HG02852 (cell line): ENCODE measurements around the gene FRMD4B.

Experiments used
- ATAC-seq: cut with Tn5 transposase; IDR thresholded peaks from one replicate; pipeline ENCODE4 v1.9.1; 2021; ENCODE audit warnings: mild to moderate bottlenecking, moderate library complexity; ENCODE audit not compliant: unreplicated experiment

FRMD4B gene

GRCh38 chr3:69406163-69406562 lies 20.3 kb upstream of the FRMD4B start:
- no peak for ATAC-seq

- no peak for ATAC-seq
Measured at GRCh38 chr3:69405067-69405466, 19.2 kb upstream of the FRMD4B start.

- ATAC-seq, result no peak
Measured at GRCh38 chr3:69403454-69403853, 17.6 kb upstream of the FRMD4B start.

DNA sequence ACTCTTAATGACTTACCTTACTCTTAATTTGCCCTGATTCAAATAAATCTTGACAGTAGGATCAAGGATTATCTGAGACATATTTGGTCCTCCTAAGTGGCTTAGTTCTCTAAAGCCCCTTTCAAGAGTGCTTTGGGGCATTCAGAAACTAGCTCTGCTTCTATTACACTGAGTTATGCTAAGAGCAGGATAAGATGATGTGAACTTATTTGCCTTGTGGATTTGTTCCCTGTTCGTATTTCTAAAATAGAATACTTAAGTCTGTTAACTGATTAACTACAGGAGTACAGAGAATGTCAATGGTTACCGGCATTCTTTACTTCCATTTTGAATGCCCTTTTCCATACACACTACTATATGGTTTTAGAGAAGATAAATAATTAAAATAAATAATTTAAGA lies 14.8 kb upstream of the FRMD4B start:
- ATAC-seq, result no peak

DNA sequence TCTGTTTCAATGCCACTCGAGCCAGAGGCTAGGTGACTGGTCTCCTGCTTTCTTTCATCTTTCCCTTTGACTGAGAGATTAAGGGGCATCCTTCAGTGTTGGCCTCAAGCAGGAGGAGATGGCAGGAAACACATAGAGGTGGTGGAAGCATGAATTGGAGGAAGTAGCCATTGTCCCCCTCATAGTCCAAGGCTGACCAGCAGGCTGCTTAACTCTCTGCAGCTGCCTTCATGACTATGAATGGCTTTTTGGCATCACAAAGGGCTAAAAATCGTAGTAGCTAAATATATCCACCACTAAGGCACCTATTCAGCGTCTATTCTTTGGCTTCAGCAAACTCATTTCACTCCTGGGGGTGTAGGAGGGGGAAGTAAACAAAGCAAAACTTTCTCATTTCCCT lies 7.0 kb upstream of the FRMD4B start:
- no peak for ATAC-seq

DNA sequence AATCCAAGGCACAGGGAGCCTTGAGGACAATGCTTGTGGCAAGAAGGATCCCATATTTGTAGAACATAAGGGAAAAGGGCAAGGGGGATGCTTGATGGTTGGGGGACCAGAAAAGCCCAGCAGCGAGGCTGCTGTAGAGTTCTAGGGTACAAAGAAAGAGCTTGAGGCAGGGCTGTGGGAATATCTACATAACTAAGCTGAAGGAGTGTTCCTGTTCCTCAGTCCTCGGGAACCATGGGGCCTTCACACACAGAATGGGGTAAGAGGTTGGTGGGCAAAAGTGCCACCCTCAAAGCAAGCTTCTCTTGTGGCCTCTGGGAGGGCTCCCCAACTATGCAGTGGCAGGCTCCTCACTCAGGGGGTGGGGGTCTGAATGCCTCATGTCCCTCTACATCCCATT lies 6.5 kb upstream of the FRMD4B start:
- no peak for ATAC-seq

DNA sequence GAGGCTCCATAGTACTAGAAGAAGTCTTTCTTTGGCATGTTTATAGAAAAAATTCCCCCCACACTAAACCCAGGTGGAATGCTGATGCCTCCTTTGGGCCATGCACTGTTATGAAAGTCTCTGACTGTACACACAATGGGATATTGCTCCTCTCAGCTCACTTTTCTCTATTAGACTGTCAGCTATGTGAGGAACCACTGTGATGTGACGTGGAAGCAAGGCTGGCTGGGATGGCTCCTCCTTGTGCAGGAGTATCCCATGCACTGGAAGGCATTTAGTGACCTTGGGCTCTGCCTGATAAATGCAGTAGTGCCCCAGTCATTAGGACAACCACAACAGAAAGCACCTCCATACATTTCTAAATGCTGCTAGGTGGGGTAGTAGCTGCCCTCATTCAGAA lies 5.7 kb upstream of the FRMD4B start:
- no peak for ATAC-seq

GRCh38 chr3:69390771-69391170 lies 4.9 kb upstream of the FRMD4B start:
- ATAC-seq, result no peak

- ATAC-seq, result no peak
Measured at GRCh38 chr3:69389520-69390248, 3.8 kb upstream of the FRMD4B start.

DNA sequence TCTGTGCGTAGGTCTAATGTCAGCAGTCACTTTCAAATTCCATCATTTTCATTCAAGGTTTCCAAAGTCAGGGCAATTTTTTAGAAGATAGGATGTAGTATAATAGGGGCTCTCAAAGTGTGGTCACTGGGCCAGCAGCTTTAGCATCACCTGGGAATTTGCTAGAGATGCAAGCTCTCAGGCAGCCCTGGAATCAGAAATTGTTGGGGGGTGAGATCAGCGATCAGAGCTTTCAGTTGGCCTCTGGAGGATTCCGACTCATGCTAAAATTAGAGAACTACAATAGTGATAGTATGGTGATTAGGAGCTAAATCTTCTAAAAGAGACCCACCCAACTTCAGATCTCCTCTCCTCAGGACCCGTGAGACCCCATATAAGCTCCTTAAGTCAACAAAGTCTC lies 2.4 kb upstream of the FRMD4B start:
- ATAC-seq, result no peak

- no peak for ATAC-seq
Measured at GRCh38 chr3:69386556-69387385, 883 bp upstream of the FRMD4B start.

DNA sequence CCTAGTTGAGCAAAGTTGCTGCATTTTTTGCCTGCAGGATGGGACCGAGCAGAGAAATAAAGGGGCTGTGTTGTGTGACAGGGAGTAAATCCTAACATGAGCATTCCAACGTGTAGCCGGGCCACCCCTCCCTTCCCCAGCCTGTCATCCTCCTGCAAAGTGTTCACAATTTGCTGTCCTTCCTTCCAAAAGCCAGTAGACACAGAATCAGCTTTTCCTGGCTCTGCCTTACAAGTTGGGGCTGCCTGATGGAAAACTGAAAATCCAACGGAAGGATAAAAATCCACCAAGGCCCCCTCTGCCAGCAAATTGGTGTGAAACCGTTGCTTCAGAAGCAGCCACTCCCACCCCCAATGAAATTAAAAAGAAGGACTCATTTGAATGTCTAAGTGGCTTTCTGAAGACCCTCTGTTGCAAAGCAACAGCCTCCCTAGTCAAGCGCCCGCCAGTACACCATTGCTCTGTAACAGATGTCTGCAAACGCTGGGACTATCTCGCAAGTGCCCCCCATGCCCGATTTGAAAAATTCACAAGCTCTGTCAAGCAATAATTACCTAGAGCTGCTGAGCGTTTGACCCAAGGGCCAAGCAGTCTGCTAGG lies 665 bp downstream of the FRMD4B start:
- no peak for ATAC-seq

DNA sequence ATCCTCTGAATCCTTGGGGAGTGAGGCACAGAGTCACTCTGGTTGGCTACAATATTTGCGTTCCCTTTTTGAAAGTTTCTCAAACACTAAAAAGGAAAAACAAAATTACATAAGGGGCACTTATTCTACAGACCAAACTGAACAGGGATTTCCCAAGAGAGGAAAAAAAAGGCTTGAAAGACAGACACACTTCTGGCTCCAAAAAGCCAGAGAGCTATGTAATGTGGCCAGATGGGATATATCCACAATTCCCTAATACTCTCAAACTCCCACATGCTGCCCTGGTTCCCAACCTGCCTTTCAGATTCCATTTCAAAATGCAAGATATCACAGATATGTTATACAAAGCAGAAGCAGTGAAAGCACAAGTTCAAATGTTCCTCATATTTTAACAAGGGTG lies 1.6 kb downstream of the FRMD4B start:
- ATAC-seq, result no peak

DNA sequence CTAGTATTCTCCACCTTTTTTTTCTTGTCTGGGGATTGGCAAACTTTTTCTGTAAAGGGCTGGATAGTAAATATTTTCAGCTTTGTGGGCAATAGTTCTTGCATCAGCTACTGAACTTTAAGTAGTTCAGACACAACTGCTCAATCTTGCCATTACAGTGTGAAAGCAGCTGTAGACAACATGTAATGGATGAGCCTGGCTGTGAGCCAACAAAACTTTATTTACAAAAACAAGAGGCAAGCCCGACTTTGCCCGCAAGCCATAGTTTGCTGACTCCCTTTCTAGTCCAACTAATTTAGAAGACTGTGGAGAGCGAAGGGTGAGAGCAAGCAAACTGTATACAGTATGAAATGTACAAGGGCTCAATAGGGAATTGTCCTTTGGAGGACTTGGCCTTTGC lies 6.2 kb downstream of the FRMD4B start:
- ATAC-seq, result no peak

GRCh38 chr3:69378112-69378802 lies 7.6 kb downstream of the FRMD4B start:
- no peak for ATAC-seq

- ATAC-seq, result no peak
Measured at GRCh38 chr3:69377262-69377661, 8.6 kb downstream of the FRMD4B start.

DNA sequence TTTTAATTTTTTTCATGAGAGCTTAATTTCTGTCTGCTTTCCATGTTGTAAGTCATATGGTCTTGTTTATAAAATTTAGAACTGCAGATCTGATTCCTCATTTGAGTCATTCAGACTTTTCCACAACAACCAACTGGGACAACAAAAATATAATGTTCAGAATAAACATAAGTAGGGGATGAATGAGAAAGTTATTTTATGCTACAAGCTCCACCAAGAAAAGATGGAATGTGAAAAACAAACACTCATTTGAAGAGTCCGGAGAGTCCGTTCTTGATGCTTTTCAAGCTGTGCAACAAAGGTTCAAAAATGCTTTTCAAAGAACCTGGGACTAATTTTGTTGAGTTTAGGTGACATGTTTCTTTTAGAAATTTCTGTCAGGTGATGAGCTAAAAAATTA lies 9.2 kb downstream of the FRMD4B start:
- ATAC-seq, result no peak

- no peak for ATAC-seq
Measured at GRCh38 chr3:69371816-69372215, 14.1 kb downstream of the FRMD4B start.

DNA sequence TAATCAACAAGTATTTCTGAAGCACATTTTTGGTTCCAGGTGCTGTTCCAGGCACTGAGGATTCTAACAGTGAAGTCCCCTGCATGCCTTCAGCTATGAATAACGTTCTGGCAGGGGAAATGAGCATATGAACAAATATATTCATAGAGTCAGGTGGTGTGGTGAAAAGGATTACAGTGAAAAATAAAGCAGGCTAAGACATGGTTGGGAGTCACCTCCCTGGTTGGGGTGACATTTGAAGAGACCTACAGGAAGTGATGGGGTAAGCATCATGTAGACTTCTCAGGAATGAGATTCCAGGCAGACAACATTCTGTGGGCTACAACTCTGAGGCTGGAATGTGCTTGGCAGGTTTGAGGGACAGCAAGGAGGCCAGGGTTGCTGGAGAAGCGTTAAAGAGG lies 15.0 kb downstream of the FRMD4B start:
- no peak for ATAC-seq

DNA sequence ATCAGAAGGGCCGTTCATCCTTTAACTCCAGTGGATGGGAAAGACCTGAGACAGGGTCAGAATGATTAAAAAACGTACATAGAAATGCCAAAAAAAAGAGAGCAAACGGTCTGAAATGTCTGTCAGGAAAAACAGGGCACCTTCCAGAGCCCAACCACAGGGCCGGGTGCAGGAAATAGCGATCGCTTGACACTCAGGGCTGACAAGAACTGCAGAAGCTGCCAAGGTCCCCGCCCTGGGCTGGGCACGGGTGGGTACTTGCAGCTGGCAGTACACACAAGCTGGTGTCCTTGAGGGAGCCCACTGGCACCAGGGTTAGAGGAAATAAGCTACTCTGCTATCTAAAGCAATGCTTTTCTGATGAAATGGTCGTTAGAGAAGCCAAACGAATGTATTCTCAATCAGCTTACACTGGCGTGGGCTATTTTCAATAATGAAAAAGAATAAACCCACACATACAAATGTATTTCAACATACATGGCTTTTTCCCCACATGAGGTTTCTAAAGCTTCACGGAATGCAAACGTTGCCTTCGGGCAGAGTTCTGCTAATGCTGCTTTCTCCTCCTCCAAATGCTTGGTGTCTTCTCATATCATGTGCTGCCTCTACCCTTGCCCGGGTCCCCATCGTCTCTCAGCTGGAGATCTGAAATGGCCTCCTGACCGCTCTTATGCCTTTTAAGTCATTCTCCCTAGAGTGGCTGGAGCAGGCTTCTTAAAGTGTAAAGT lies 15.6 kb downstream of the FRMD4B start:
- ATAC-seq, result no peak
